Type B pancreatic cell (in vitro differentiated cells): ENCODE data around the gene CDK18. TPM values are rescaled to one million over a fixed set of nuclear protein-coding genes. Genes with fewer than 3 reads are reported as not detected.

ENCODE experiments used
- DNase-seq: peaks from one replicate; pipeline ENCODE4 v3.0.0; 2021; ENCODE audit warnings: mixed read lengths; ENCODE audit not compliant: unreplicated experiment; ENCODE audit errors: extremely low spot score
- H3K27ac Mint-ChIP-seq: 2 replicates; pipeline ENCODE4 v1.8.0; 2021; ENCODE audit warnings: mild to moderate bottlenecking, mixed read lengths
- H3K27me3 Mint-ChIP-seq: 2 replicates; pipeline ENCODE4 v1.8.0; 2021; ENCODE audit warnings: mixed read lengths
- H3K36me3 Mint-ChIP-seq: 2 replicates; pipeline ENCODE4 v1.8.0; 2021; ENCODE audit warnings: mixed read lengths
- H3K4me1 Mint-ChIP-seq: one replicate; pipeline ENCODE4 v1.8.0; 2021; ENCODE audit warnings: mixed read lengths; ENCODE audit not compliant: unreplicated experiment
- H3K4me3 Mint-ChIP-seq: 2 replicates; pipeline ENCODE4 v1.8.0; 2021; ENCODE audit warnings: mild to moderate bottlenecking, mixed read lengths
- H3K9me3 Mint-ChIP-seq: 2 replicates; pipeline ENCODE4 v1.8.0; 2021; ENCODE audit warnings: mixed read lengths
- CTCF ChIP-seq: fragments of 200-600 bp; sonication (generic); conservative IDR thresholded peaks from 2 replicates; pipeline ENCODE4 v1.5.0; 2021; ENCODE audit warnings: antibody characterized with exemption, mild to moderate bottlenecking
- total RNA-seq: library from RNA; stranded (reverse); gene quantifications from 2 replicates; pipeline ENCODE4 v1.2.1, GENCODE V29; 2021; ENCODE audit warnings: low replicate concordance

The CDK18 gene
- total RNA-seq, 1 donor from 2014 or later: 19.3 TPM

DNA sequence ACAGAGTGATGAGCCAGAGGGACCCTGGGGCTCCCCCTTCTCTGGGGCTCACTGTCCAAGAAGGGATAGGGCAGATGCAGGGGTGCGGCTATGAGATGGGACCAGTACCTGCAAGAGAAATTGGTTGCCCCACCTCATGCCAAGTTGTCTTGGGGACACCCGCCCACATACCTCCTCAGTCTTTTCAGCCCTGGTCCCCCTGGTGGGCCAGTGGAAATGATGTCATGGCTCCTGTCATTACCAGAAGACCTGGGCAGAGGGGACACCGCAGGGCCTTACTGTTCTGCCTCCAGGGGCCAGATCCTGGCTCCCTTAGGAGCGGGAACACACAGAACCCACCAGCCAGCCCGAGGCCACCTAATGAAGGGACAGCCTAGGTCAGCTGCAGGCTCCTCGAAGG is 63.2 kb downstream of the CDK18 start:
- Mint-ChIP-seq H3K4me3 (no peak overlapping the region), H3K4me1 (peaks cover 4% of the 10 kb centered on the region)
- no peak for TF ChIP-seq CTCF

GRCh38 chr1:205568135-205568468 is 63.6 kb downstream of the CDK18 start:
- Mint-ChIP-seq H3K27ac (no peak overlapping the region), H3K9me3 (no peaks in the 10 kb centered on the region), H3K4me3 (peak overlapping the region; percentile 75), H3K27me3 (peaks cover 74% of the 10 kb centered on the region), H3K36me3 (no peaks in the 10 kb centered on the region), H3K4me1 (peaks cover 4% of the 10 kb centered on the region)
- no peak for TF ChIP-seq CTCF
- peak; percentile 29 for DNase-seq

More for the DNA sequence above, 63.2 kb downstream of the CDK18 start:
- Mint-ChIP-seq H3K9me3 (no peaks in the 10 kb centered on the region), H3K36me3 (no peaks in the 10 kb centered on the region), H3K27ac (no peak overlapping the region), H3K27me3 (peaks cover 71% of the 10 kb centered on the region)
- DNase-seq: peak; percentile 57

DNA sequence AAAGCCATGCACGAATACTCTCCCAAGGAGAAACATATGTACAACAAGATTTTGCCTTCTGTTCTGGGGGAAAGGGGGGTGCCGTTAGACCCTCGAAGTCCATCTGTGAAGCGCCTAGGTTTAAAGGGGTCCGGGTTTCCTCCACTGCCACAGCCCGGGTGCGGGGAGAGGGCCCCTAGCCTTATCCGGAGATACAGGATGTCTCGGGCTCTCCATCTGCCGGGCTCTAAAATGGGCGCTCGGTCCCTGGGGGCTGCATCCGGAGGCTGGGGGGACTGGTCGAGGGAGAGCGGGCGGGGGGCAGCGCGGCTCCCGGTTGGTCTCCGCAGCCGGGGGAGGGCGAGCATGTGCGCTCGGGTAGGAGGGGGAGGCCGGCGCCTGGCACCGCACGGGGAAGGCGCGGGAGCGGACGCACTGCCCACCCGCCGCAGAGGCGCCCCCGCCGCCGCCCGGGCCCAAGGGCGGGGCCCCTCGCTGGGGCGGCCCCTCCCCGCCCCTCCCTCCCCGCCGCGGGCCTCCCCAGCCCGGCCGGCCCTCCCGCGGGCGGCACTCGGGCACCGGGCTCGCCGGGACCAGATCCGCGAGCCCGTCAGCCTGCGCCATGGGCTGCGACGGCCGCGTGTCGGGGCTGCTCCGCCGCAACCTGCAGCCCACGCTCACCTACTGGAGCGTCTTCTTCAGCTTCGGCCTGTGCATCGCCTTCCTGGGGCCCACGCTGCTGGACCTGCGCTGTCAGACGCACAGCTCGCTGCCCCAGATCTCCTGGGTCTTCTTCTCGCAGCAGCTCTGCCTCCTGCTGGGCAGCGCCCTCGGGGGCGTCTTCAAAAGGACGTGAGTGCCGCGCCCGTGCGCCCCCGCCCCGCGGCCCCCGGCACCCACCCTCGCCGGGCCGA is 64.2 kb downstream of the CDK18 start:
- Mint-ChIP-seq H3K4me1 (peaks cover 4% of the 10 kb centered on the region), H3K36me3 (no peaks in the 10 kb centered on the region), H3K27me3 (peaks cover 77% of the 10 kb centered on the region), H3K27ac (no peak overlapping the region), H3K9me3 (no peaks in the 10 kb centered on the region), H3K4me3 (peak overlapping the region; percentile 77)
- peak; percentile 67 for DNase-seq
- no peak for TF ChIP-seq CTCF

GRCh38 chr1:205569411-205570172 is 65.1 kb downstream of the CDK18 start:
- DNase-seq: peak; percentile 68
- Mint-ChIP-seq H3K4me1 (no peaks in the 10 kb centered on the region), H3K36me3 (no peaks in the 10 kb centered on the region), H3K9me3 (no peaks in the 10 kb centered on the region), H3K27me3 (peaks cover 77% of the 10 kb centered on the region), H3K4me3 (peak overlapping the region; percentile 75), H3K27ac (peak overlapping the region; percentile 45)
- no peak for TF ChIP-seq CTCF

GRCh38 chr1:205570173-205570501 is 65.7 kb downstream of the CDK18 start:
- no peak for TF ChIP-seq CTCF
- Mint-ChIP-seq H3K9me3 (no peaks in the 10 kb centered on the region), H3K4me1 (no peaks in the 10 kb centered on the region), H3K27ac (peak overlapping the region; percentile 45), H3K4me3 (peak overlapping the region; percentile 75), H3K27me3 (peaks cover 77% of the 10 kb centered on the region), H3K36me3 (no peaks in the 10 kb centered on the region)
- DNase-seq: peak; percentile 56
